ENCODE data around the gene ABCC1.

- no peak for TF ChIP-seq ZNF274 (IDR thresholded peaks at IDR 0.05; ENCODE audit: low read depth, low read length)
- TF ChIP-seq SUZ12 (IDR thresholded peaks at IDR 0.05; ENCODE audit: extremely low read depth, insufficient read depth, insufficient read length): no peak
- no peak for TF ChIP-seq YY1 (IDR thresholded peaks at IDR 0.05; ENCODE audit: insufficient read depth, insufficient read length)
Observed at GRCh38 chr16:15983898-15984297, 34.5 kb downstream of the ABCC1 start.

All from NT2/D1 (cell line).